GM18526 (cell line): ENCODE measurements around the gene GEMIN4.
A peak's percentile ranks its signal among the peaks of the same experiment; 100 is the strongest.

Source experiments
- POLR2A ChIP-seq: IDR thresholded peaks from 3 replicates; pipeline ENCODE4 v1.6.1; 2011; ENCODE audit not compliant: insufficient read length; ENCODE audit errors: extremely low read depth

Gene GEMIN4

GRCh38 chr17:752002-752619, at the start of gene GEMIN4:
Gene GEMIN4 (minus strand): TSS chr17:752264. CDS start chr17:752142, 122 bp downstream.
- TF ChIP-seq POLR2A, result peak; percentile 83

GRCh38 chr17:801660-802059, 49.6 kb upstream of the GEMIN4 start:
- TF ChIP-seq POLR2A, result no peak

GRCh38 chr17:800446-801242, 48.6 kb upstream of the GEMIN4 start:
- no peak for TF ChIP-seq POLR2A

- no peak for TF ChIP-seq POLR2A
Observed at GRCh38 chr17:799261-799660, 47.2 kb upstream of the GEMIN4 start.

GRCh38 chr17:798246-798645, 46.2 kb upstream of the GEMIN4 start:
- TF ChIP-seq POLR2A, result no peak

- TF ChIP-seq POLR2A, result no peak
Observed at GRCh38 chr17:797236-797840, 45.3 kb upstream of the GEMIN4 start.

GRCh38 chr17:796609-797008, 44.5 kb upstream of the GEMIN4 start:
- no peak for TF ChIP-seq POLR2A

- TF ChIP-seq POLR2A, result no peak
Observed at GRCh38 chr17:795721-796120, 43.7 kb upstream of the GEMIN4 start.

GRCh38 chr17:795276-795675, 43.2 kb upstream of the GEMIN4 start:
- no peak for TF ChIP-seq POLR2A

- TF ChIP-seq POLR2A, result no peak
Observed at GRCh38 chr17:794876-795275, 42.8 kb upstream of the GEMIN4 start.

- TF ChIP-seq POLR2A, result no peak
Observed at GRCh38 chr17:792277-792676, 40.2 kb upstream of the GEMIN4 start.

GRCh38 chr17:791829-792228, 39.8 kb upstream of the GEMIN4 start:
- no peak for TF ChIP-seq POLR2A

GRCh38 chr17:789160-789840, 37.2 kb upstream of the GEMIN4 start:
- no peak for TF ChIP-seq POLR2A

GRCh38 chr17:788551-788950, 36.5 kb upstream of the GEMIN4 start:
- TF ChIP-seq POLR2A, result no peak

GRCh38 chr17:787641-788221, 35.7 kb upstream of the GEMIN4 start:
- no peak for TF ChIP-seq POLR2A

GRCh38 chr17:784143-784542, 32.1 kb upstream of the GEMIN4 start:
- TF ChIP-seq POLR2A, result no peak
